Measurements from ENCODE around the gene ITIH2.
"Not testable (repeated sequence)": the region's sequence is repeated elsewhere in the genome, so short reads cannot be mapped to it uniquely, and the experiment has no call there.

ITIH2 gene

GRCh38 chr10:7748637-7749036, 45.5 kb downstream of the ITIH2 start:
- not testable (repeated sequence) for DNase-seq (ENCODE audit: low read depth, low spot score)

- DNase-seq (ENCODE audit: low read depth, low spot score): no peak
Observed at GRCh38 chr10:7750222-7750621, 47.1 kb downstream of the ITIH2 start.

- DNase-seq (ENCODE audit: low read depth, low spot score): no peak
Observed at GRCh38 chr10:7752251-7752650, 49.1 kb downstream of the ITIH2 start.

- DNase-seq (ENCODE audit: low read depth, low spot score): no peak
Observed at GRCh38 chr10:7755103-7755502, 52.0 kb downstream of the ITIH2 start.

- peak; percentile 12 for DNase-seq (ENCODE audit: low read depth, low spot score)
Observed at GRCh38 chr10:7756360-7756992, 53.4 kb downstream of the ITIH2 start.

GRCh38 chr10:7763929-7764328, 60.8 kb downstream of the ITIH2 start:
- DNase-seq (ENCODE audit: low read depth, low spot score): no peak

GRCh38 chr10:7766241-7766640, 63.1 kb downstream of the ITIH2 start:
- DNase-seq (ENCODE audit: low read depth, low spot score): no peak

- DNase-seq (ENCODE audit: low read depth, low spot score): no peak
Observed at GRCh38 chr10:7767209-7767608, 64.1 kb downstream of the ITIH2 start.

- no peak for DNase-seq (ENCODE audit: low read depth, low spot score)
Observed at GRCh38 chr10:7768417-7768816, 65.3 kb downstream of the ITIH2 start.

- no peak for DNase-seq (ENCODE audit: low read depth, low spot score)
Observed at GRCh38 chr10:7773845-7774801, 71.0 kb downstream of the ITIH2 start.

- DNase-seq (ENCODE audit: low read depth, low spot score): no peak
Observed at GRCh38 chr10:7776777-7777176, 73.7 kb downstream of the ITIH2 start.

- not testable (repeated sequence) for DNase-seq (ENCODE audit: low read depth, low spot score)
Observed at GRCh38 chr10:7782194-7782593, 79.1 kb downstream of the ITIH2 start.

- no peak for DNase-seq (ENCODE audit: low read depth, low spot score)
Observed at GRCh38 chr10:7786430-7786829, 83.3 kb downstream of the ITIH2 start.

GRCh38 chr10:7787150-7787856, 84.2 kb downstream of the ITIH2 start:
- DNase-seq (ENCODE audit: low read depth, low spot score): no peak

- DNase-seq (ENCODE audit: low read depth, low spot score): peak; percentile 77
Observed at GRCh38 chr10:7787857-7788638, 84.9 kb downstream of the ITIH2 start, which contains the start of the genes ATP5F1C and KIN. TSS of gene ATP5F1C (plus strand) at chr10:7788177. CDS start at chr10:7788208, 31 bp downstream. TSS of gene KIN (minus strand) at chr10:7787993. CDS start at chr10:7787933, 60 bp downstream.

GRCh38 chr10:7788639-7789286, 85.6 kb downstream of the ITIH2 start:
- no peak for DNase-seq (ENCODE audit: low read depth, low spot score)

- DNase-seq (ENCODE audit: low read depth, low spot score): no peak
Observed at GRCh38 chr10:7789390-7789789, 86.3 kb downstream of the ITIH2 start.

- DNase-seq (ENCODE audit: low read depth, low spot score): no peak
Observed at GRCh38 chr10:7792541-7792940, 89.4 kb downstream of the ITIH2 start.

GRCh38 chr10:7794251-7795026, 91.3 kb downstream of the ITIH2 start:
- DNase-seq (ENCODE audit: low read depth, low spot score): no peak

- DNase-seq (ENCODE audit: low read depth, low spot score): no peak
Observed at GRCh38 chr10:7795605-7796004, 92.5 kb downstream of the ITIH2 start.
